ENCODE data around the gene RAD23B.

RAD23B gene

DNA sequence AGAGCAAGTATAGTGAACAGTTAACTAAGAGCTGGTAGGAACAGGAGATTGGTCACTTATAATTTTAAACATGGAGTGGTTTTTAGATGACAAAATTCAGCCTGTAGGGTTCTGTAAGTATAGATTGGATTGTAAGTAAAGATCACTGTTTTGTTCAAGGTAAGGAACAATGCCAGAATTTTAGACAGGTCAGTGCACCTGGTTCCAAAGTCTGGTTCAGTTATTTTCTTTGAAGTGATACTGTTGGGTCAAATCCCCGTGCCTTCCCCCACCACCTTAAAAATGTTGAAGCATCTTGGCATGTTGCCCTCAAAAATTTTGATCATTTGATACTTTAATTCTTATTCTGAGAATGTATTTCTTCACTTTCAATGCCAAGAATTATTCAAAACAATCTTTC is 12.9 kb downstream of the RAD23B start:
- TF ChIP-seq, protein P1, sequence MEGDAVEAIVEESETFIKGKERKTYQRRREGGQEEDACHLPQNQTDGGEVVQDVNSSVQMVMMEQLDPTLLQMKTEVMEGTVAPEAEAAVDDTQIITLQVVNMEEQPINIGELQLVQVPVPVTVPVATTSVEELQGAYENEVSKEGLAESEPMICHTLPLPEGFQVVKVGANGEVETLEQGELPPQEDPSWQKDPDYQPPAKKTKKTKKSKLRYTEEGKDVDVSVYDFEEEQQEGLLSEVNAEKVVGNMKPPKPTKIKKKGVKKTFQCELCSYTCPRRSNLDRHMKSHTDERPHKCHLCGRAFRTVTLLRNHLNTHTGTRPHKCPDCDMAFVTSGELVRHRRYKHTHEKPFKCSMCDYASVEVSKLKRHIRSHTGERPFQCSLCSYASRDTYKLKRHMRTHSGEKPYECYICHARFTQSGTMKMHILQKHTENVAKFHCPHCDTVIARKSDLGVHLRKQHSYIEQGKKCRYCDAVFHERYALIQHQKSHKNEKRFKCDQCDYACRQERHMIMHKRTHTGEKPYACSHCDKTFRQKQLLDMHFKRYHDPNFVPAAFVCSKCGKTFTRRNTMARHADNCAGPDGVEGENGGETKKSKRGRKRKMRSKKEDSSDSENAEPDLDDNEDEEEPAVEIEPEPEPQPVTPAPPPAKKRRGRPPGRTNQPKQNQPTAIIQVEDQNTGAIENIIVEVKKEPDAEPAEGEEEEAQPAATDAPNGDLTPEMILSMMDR (conservative IDR thresholded peaks at IDR 0.05): no peak
- peak overlapping the region; percentile 1; the same call in 1 of the 2 replicates for H3K27ac ChIP-seq

DNA sequence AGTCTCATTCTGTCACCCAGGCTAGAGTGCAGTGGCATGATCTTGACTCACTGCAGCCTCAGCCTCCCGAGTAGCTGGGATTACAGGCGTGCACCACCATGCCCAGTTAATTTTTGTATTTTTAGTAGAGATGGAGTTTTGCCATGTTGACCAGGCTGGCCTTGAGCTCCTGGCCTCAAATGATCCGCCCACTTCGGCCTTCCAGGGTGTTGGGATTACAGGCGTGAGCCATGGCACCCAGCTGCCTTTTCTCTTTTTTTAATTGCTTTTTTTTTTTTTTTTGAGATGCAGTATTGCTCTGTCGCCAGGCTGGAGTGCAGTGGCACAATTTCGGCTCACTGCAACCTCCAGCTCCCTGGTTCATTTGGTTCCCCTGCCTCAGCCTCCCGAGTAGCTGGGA is 13.5 kb downstream of the RAD23B start:
- H3K27ac ChIP-seq: peak overlapping the region; percentile 1; the same call in 1 of the 2 replicates

DNA sequence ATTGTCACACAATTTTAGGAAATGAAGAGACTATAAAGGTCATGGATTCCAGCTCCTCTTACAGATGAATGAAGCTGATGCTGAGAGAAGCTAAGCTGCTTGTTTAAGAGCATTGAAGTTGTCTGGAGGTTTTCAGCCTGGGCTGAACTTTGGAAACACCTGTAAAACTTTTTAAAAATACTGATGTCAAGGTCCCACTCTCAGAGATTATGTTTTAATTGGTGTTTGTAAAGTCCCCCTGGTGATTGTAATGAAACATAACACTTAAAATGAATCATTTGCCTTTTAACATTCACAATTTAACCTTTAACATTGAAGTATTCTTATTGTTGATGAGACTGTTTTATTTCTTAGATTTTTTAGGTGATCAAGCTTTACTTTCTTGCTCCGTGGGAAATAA is 16.4 kb downstream of the RAD23B start:
- TF ChIP-seq, protein P1 (conservative IDR thresholded peaks at IDR 0.05): no peak; the same call in 1 of the 2 replicates
- H3K27ac ChIP-seq: no peak overlapping the region

DNA sequence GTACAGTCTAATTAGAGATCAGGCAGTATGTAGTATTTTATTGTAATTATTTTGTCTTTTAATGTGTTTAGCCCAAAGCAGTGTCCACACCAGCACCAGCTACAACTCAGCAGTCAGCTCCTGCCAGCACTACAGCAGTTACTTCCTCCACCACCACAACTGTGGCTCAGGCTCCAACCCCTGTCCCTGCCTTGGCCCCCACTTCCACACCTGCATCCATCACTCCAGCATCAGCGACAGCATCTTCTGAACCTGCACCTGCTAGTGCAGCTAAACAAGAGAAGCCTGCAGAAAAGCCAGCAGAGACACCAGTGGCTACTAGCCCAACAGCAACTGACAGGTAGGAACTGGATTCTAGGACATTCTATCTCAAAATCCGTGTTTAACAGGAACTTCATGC is 23.2 kb downstream of the RAD23B start:
- TF ChIP-seq, protein P1 (conservative IDR thresholded peaks at IDR 0.05): no peak
- H3K27ac ChIP-seq: no peak overlapping the region

DNA sequence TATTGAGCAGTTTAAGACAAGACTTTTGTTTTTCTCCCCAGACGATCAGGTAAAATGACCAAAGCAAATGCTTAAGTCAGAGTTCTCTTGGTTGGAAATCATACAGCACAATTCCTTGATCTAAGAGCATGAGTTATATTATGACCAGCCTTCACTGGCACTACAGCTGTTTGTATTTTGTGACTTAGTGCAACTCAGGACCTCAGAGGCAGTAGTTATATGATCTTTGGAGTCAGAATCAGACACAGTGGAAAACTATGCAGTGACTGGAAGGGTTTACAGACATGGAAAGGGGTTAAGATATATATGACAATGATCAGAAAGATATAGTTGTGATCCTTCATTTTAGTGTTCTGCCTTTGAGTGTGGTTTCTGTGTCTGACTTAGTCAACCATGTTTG is 24.3 kb downstream of the RAD23B start:
- no peak overlapping the region for H3K27ac ChIP-seq
- TF ChIP-seq, protein P1 (conservative IDR thresholded peaks at IDR 0.05): no peak

DNA sequence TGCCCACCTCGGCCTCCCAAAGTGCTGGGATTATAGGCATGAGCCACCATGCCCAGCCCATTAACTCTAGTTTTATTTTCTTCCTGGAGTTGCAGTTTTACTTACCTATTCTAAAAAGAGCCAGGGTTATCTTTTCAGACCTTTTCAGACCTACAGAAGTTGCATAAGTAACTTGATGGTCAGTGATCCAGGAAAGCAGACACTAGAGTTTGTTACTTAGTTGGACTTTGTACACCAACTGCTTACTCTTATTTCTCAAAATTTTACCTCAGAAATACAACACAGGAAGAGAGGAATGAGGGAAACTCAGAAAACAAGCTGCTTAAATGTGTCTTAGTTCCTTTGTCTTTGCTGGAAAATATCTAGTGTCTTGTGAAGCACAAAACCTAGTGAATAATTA is 25.4 kb downstream of the RAD23B start:
- H3K27ac ChIP-seq: no peak overlapping the region
- TF ChIP-seq, protein P1 (conservative IDR thresholded peaks at IDR 0.05): no peak

DNA sequence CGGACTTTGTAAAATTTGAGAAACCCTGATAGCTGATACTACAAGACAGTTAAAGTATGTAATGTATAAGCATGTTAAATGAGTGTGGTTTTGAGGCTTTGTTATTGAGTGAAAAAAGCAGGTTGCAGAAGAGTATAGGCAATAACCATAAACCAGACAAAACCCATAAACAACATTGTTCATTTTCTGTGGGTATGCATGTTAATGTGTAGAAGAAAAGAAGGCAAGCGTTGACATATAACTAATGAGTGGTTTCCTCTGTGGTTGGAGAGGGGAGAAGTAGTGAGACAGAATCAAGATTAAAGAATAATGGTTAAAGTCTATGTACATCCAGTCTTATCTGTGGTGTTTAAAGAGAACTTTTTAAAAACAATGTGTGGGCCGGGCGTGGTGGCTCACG is 26.2 kb downstream of the RAD23B start:
- no peak overlapping the region for H3K27ac ChIP-seq
- TF ChIP-seq, protein P1 (conservative IDR thresholded peaks at IDR 0.05): no peak

DNA sequence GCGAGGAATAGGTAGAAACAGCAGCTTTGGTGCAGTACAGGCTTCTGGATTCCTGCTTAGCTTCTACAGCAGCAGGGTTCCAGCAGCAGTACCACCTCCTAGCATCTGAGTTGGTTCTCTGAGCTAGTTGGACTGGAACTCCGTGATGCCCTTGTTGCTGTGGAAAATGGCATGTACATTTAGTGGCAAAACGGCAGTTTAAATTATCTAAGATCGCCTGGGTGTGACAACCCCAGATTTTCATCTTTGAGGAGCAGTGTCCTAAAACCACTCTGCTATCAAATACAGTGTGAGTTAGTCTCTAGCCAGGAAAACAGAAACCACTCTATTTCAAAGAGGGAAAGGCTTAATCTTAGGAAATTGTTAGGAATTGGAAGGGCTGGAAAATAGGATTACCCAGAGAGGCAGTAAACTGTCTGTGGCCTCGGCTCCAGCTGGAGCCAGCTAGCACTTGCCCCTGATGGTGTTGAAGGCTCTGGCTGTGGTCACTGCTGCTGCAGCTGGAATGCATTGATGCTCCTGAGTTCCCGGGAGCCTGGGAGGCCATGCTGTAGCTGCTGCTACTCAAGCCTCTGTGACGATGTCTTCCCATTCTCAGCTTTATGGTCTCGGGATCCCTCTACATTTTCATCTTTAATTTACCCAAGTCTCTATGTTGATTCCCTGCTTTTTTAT is 29.4 kb downstream of the RAD23B start:
- H3K27ac ChIP-seq: no peak overlapping the region
- TF ChIP-seq, protein P1 (conservative IDR thresholded peaks at IDR 0.05): no peak

Measured in VCaP (cell line).